Mammary epithelial cell (primary cell): Measurements from ENCODE around the gene CPSF3.

Experiments used
- EZH2 ChIP-seq: IDR thresholded peaks from 2 replicates; pipeline ENCODE4 v1.6.1; 2012; ENCODE audit warnings: low read length, inconsistent platforms, borderline replicate concordance
- TF ChIP-seq, protein P1 (sequence below), 2 donors: IDR thresholded peaks in 1 of 2; conservative IDR thresholded peaks in 1 of 2; 2 replicates each; pipeline ENCODE4 v1.5.1; 2011 to 2012; ENCODE audit warnings: inconsistent platforms in 2 of 2, low read length in 2 of 2, mild to moderate bottlenecking in 2 of 2, control low read depth in 1 of 2, low read depth in 1 of 2; ENCODE audit not compliant: insufficient read depth in 1 of 2; ENCODE audit errors: extremely low read depth in 1 of 2

DNA sequence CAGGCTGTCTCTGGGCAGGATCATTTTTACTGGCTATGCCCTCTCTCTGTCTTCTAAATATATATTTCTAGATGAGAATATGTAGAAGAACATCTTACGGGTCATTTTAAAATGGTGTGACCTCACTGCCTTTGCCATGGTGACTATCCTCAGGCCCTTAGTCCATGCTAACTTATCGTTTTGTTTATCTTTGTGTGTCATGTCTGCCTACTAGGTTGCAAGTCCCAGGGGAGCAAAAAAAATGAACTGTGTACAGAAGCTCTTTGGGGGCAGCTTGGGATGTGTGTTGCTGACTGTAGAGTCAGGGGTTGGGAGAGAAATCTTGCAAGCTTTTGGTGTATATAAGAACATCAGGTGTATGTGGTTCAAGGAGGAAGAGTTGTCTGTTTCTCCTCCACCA lies 11.0 kb downstream of the CPSF3 start:
- TF ChIP-seq, protein P1, sequence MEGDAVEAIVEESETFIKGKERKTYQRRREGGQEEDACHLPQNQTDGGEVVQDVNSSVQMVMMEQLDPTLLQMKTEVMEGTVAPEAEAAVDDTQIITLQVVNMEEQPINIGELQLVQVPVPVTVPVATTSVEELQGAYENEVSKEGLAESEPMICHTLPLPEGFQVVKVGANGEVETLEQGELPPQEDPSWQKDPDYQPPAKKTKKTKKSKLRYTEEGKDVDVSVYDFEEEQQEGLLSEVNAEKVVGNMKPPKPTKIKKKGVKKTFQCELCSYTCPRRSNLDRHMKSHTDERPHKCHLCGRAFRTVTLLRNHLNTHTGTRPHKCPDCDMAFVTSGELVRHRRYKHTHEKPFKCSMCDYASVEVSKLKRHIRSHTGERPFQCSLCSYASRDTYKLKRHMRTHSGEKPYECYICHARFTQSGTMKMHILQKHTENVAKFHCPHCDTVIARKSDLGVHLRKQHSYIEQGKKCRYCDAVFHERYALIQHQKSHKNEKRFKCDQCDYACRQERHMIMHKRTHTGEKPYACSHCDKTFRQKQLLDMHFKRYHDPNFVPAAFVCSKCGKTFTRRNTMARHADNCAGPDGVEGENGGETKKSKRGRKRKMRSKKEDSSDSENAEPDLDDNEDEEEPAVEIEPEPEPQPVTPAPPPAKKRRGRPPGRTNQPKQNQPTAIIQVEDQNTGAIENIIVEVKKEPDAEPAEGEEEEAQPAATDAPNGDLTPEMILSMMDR (conservative IDR thresholded peaks at IDR 0.05 in 1 of 2, IDR thresholded peaks at IDR 0.05 in 1 of 2; ENCODE audit: extremely low read depth in 1 of 2, insufficient read depth in 1 of 2, low read depth in 1 of 2, low read length in 2 of 2): no peak
- no peak for TF ChIP-seq EZH2
